ENCODE measurements around the gene ENDOU. TPM values are rescaled to one million over a fixed set of nuclear protein-coding genes. Genes with fewer than 3 reads are reported as not detected.
A peak's percentile ranks its signal among the peaks of the same experiment; 100 is the strongest.
"Not testable (repeated sequence)": the region's sequence is repeated elsewhere in the genome, so short reads cannot be mapped to it uniquely, and the experiment has no call there.

ENDOU gene
- total RNA-seq, 1 donor from 2014 or later: not detected

GRCh38 chr12:47698631-47699030 lies 26.7 kb downstream of the ENDOU start:
- TF ChIP-seq, protein P1, sequence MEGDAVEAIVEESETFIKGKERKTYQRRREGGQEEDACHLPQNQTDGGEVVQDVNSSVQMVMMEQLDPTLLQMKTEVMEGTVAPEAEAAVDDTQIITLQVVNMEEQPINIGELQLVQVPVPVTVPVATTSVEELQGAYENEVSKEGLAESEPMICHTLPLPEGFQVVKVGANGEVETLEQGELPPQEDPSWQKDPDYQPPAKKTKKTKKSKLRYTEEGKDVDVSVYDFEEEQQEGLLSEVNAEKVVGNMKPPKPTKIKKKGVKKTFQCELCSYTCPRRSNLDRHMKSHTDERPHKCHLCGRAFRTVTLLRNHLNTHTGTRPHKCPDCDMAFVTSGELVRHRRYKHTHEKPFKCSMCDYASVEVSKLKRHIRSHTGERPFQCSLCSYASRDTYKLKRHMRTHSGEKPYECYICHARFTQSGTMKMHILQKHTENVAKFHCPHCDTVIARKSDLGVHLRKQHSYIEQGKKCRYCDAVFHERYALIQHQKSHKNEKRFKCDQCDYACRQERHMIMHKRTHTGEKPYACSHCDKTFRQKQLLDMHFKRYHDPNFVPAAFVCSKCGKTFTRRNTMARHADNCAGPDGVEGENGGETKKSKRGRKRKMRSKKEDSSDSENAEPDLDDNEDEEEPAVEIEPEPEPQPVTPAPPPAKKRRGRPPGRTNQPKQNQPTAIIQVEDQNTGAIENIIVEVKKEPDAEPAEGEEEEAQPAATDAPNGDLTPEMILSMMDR (conservative IDR thresholded peaks at IDR 0.05; ENCODE audit: low read depth, low read length): no peak
- DNase-seq (ENCODE audit: low read depth): no peak
- no peak overlapping the region for H3K4me3 ChIP-seq (ENCODE audit: low read depth, low read length)

- no peak for DNase-seq (ENCODE audit: low read depth)
- TF ChIP-seq, protein P1 (conservative IDR thresholded peaks at IDR 0.05; ENCODE audit: low read depth, low read length): no peak
- no peak overlapping the region for H3K4me3 ChIP-seq (ENCODE audit: low read depth, low read length)
These were observed 27.2 kb downstream of the ENDOU start for GRCh38 chr12:47698055-47698454.

- no peak for DNase-seq (ENCODE audit: low read depth)
- H3K4me3 ChIP-seq (ENCODE audit: low read depth, low read length): no peak overlapping the region
- TF ChIP-seq, protein P1 (conservative IDR thresholded peaks at IDR 0.05; ENCODE audit: low read depth, low read length): no peak
These were observed 36.1 kb downstream of the ENDOU start for GRCh38 chr12:47689215-47689614.

- DNase-seq (ENCODE audit: low read depth): no peak
- H3K4me3 ChIP-seq (ENCODE audit: low read depth, low read length): no peak overlapping the region
- TF ChIP-seq, protein P1 (conservative IDR thresholded peaks at IDR 0.05; ENCODE audit: low read depth, low read length): no peak
These were observed 37.7 kb downstream of the ENDOU start for GRCh38 chr12:47687636-47688035.

DNA sequence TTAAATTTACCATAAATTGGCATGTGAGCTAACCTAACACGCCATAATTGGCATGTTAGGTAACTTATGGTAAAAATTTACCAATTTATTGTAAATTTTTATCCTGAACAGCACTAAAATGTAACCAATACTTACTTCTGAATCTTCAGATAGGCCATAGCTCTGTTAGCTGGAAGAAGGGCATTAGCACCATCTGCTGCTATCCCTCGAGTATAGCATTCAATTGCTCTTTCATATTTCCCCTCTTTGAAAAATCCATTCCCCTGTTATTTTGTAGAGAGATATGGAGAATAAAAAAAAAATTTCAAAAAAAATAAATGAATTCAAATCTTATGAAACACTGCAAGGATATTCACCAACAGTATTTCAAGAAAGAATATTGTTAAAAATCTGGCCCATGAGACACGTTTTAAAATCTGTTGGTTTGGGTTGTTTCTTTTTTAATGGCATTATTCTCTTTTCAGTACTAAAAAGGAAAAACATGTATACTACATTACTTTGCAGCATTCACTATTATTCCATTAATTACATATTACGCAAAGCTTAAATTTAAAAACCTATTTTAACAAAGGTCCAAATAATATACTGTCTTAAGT lies 38.5 kb downstream of the ENDOU start:
- TF ChIP-seq, protein P1 (conservative IDR thresholded peaks at IDR 0.05; ENCODE audit: low read depth, low read length): peak; percentile 80
- DNase-seq (ENCODE audit: low read depth): peak; percentile 12
- no peak overlapping the region for H3K4me3 ChIP-seq (ENCODE audit: low read depth, low read length)

GRCh38 chr12:47679785-47680184 lies 45.5 kb downstream of the ENDOU start:
- no peak for DNase-seq (ENCODE audit: low read depth)
- no peak overlapping the region for H3K4me3 ChIP-seq (ENCODE audit: low read depth, low read length)
- TF ChIP-seq, protein P1 (conservative IDR thresholded peaks at IDR 0.05; ENCODE audit: low read depth, low read length): no peak

DNA sequence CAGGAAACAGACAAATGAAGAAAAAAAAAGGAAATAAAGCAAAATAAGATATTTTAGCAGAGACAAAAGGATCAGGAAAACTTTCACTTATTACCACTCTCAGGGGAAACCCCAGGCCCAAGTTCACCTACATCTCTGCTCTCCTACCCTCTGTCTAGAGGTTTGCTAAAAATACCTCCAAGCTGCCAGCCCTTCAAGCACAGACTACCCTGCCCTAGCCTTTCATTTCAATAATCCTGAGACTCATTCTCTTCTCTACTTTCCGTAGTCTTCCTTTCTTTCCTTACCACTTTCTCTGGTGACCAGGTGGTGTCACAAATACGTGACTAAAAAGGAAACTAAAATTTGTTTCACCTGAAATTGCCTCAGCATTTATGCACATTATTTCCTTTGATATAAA lies 53.2 kb downstream of the ENDOU start:
- no peak for DNase-seq (ENCODE audit: low read depth)
- H3K4me3 ChIP-seq (ENCODE audit: low read depth, low read length): no peak overlapping the region
- TF ChIP-seq, protein P1 (conservative IDR thresholded peaks at IDR 0.05; ENCODE audit: low read depth, low read length): no peak

GRCh38 chr12:47667935-47668334 lies 57.4 kb downstream of the ENDOU start:
- not testable (repeated sequence) for H3K4me3 ChIP-seq (ENCODE audit: low read depth, low read length); DNase-seq (ENCODE audit: low read depth)

All from epithelial cell of proximal tubule (primary cell).